ENCODE measurements around the gene CDYL.

The CDYL gene

GRCh38 chr6:4756247-4756646 lies 20.0 kb upstream of the CDYL start:
- TF ChIP-seq CTCF (IDR thresholded peaks at IDR 0.05; ENCODE audit: extremely low read depth, missing control alignments), result no peak

GRCh38 chr6:4759997-4760396 lies 16.2 kb upstream of the CDYL start:
- no peak for DNase-seq (ENCODE audit: low spot score)
- TF ChIP-seq CTCF (IDR thresholded peaks at IDR 0.05; ENCODE audit: extremely low read depth, missing control alignments), result no peak

More at GRCh38 chr6:4756247-4756646, 20.0 kb upstream of the CDYL start:
- DNase-seq (ENCODE audit: low spot score), result no peak

- no peak for DNase-seq (ENCODE audit: low spot score)
- no peak for TF ChIP-seq CTCF (IDR thresholded peaks at IDR 0.05; ENCODE audit: extremely low read depth, missing control alignments)
Measured at GRCh38 chr6:4760773-4761172, 15.4 kb upstream of the CDYL start.

- TF ChIP-seq CTCF (IDR thresholded peaks at IDR 0.05; ENCODE audit: extremely low read depth, missing control alignments), result no peak
- no peak for DNase-seq (ENCODE audit: low spot score)
Measured at GRCh38 chr6:4762294-4762693, 13.9 kb upstream of the CDYL start.

- no peak for DNase-seq (ENCODE audit: low spot score)
- TF ChIP-seq CTCF (IDR thresholded peaks at IDR 0.05; ENCODE audit: extremely low read depth, missing control alignments), result no peak
Measured at GRCh38 chr6:4763921-4764320, 12.3 kb upstream of the CDYL start.

GRCh38 chr6:4768815-4769214 lies 7.4 kb upstream of the CDYL start:
- TF ChIP-seq CTCF (IDR thresholded peaks at IDR 0.05; ENCODE audit: extremely low read depth, missing control alignments), result no peak
- DNase-seq (ENCODE audit: low spot score), result no peak

- DNase-seq (ENCODE audit: low spot score), result no peak
- no peak for TF ChIP-seq CTCF (IDR thresholded peaks at IDR 0.05; ENCODE audit: extremely low read depth, missing control alignments)
Measured at GRCh38 chr6:4772750-4773149, 3.5 kb upstream of the CDYL start.

All from GM20000 (cell line).